Spinal cord (tissue), 10 donors: ENCODE results near the gene COL8A2. TPM values are rescaled to one million over a fixed set of nuclear protein-coding genes. Genes with fewer than 3 reads are reported as not detected.

Source experiments
- DNase-seq, 6 donors: peaks; one replicate each; pipeline versions ENCODE4 v3.0.0 to v3.0.0-alpha.2; 2013 to 2015; ENCODE audit warnings: low spot score in 6 of 6, low read depth in 4 of 6
- H3K27ac ChIP-seq: one replicate; pipeline ENCODE4 v1.5.1; 2013; ENCODE audit warnings: low read depth, low read length, control low read depth
- H3K27me3 ChIP-seq: one replicate; pipeline ENCODE4 v1.6.1; 2013; ENCODE audit warnings: low read length; ENCODE audit not compliant: control insufficient read depth, insufficient read depth
- H3K36me3 ChIP-seq: one replicate; pipeline ENCODE4 v1.6.1; 2013; ENCODE audit warnings: low read length; ENCODE audit not compliant: control insufficient read depth, insufficient read depth
- H3K4me1 ChIP-seq: one replicate; pipeline ENCODE4 v1.6.1; 2013; ENCODE audit warnings: low read length; ENCODE audit not compliant: control insufficient read depth, insufficient read depth
- H3K4me3 ChIP-seq: one replicate; pipeline ENCODE4 v1.5.1; 2013; ENCODE audit warnings: low read depth, low read length, control low read depth
- H3K9me3 ChIP-seq: one replicate; pipeline ENCODE4 v1.6.1; 2013; ENCODE audit warnings: low read length; ENCODE audit not compliant: control insufficient read depth, insufficient read depth
- WGBS: methylation state at CpG from one replicate; pipeline ENCODE4 v1.1.5; 2013; ENCODE audit warnings: missing lambda C conversion rate; ENCODE audit not compliant: insufficient coverage; 5-methylcytosine and 5-hydroxymethylcytosine counted together
- polyA plus RNA-seq, 2 donors: library from polyadenylated mRNA; unstranded; fragments of 120-200 nt; gene quantifications; one replicate each; pipeline ENCODE4 v1.2.1, GENCODE V29; 2013; ENCODE audit not compliant: insufficient read length in 2 of 2
- total RNA-seq, 2 donors: library from RNA; depleted of rRNA in 1 of 2; stranded (reverse); fragments of 120-200 nt in 1 of 2; fragments of >200 nt in 1 of 2; gene quantifications; one replicate each; pipeline versions ENCODE4 v1.2.3 to v1.2.4, GENCODE V29; 2013 to 2014
- donor health status: healthy.

COL8A2 gene
- total and polyA plus RNA-seq, 4 donors, result 3.2 to 32.6 (median 11.5) TPM

DNA sequence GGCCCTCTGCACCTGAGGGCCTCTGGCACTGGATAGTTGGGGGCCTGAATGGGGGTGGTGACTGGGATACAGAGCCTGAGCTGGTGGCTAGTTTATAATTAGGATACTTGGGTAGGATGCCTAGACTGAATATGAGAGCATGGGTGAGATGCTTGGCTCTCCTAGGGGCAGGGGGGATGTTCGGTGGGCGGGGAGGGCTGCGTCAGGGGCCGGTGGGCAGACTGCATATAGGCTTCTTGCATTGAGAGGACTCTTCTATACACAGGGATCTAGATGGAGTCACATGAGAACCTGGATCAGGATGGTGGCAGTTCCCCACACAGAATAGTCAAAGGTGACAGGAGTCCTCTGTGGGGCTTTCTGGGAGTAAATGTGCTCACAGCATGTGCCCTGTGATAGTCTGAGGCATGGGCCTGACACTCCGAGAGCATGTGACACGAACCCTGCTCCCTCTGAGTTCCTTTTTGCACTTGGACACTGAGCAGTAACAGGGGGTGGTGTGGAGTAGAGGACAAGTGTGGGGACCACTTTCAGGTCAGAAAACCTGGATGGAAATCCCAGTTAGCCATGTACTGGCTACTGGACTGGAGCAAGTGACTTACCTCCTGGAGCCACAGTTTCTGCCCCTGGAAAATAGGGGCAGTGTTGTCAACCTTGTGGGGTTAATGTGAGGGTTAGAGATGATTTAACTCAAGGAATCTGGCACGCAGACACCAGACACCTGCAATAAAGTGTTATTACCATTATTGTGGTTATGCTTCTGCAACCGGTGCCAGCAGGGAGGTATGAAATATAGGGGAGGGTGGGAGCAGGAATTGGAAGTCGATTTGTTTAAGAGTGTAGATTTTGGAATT is 33.2 kb upstream of the COL8A2 start:
- H3K4me3 ChIP-seq, result peak overlapping the region; percentile 91
- H3K36me3 ChIP-seq, result peaks cover 29% of the 10 kb centered on the region
- H3K4me1 ChIP-seq, result peaks cover 57% of the 10 kb centered on the region
- no peaks in the 10 kb centered on the region for H3K27me3 ChIP-seq
- DNase-seq, result no peak
- no peaks in the 10 kb centered on the region for H3K9me3 ChIP-seq
- 40% methylated on average over 6 of the region's 9 CpGs for WGBS
- H3K27ac ChIP-seq, result peak overlapping the region; percentile 96

DNA sequence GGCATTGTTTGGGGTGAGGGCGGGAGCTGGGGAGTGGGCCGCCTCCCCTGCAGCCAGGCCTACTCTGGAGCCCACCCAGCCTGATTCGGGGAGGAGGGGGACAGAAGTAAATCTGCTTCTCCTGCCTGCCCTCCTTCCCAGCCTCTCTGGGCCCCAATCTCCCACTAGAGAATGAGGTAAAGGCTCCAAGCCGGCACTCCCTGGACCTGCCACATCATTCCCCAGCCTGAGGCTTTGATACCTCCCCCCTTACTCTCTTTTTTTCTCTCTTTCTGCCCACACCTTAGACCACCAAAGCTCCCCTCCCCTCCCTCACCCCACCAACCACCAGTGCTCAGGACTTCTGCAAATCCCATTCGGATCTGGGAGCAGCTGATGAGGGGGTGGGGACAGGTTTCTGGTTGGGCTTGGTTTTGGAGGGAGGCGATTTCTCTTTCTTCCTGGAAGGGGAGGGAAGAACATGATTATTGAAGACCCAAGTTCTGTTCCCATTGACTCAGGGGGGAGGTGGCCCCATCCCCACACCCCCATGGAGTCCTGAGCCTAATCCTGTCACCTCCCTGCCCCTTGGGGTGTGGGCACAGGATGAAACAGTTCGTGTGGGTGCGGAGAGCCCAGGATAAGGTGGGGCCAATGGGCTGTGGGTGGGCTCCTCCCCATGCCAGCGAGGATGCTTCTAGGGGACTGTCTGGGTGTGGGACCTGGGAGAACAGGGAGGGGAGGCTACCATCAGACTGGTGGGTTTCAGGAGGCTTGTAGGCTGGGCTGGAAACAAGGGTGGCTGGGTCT is 32.3 kb upstream of the COL8A2 start:
- Histone ChIP-seq H3K27me3 (no peaks in the 10 kb centered on the region), H3K4me3 (peak overlapping the region; percentile 91), H3K4me1 (peaks cover 57% of the 10 kb centered on the region), H3K9me3 (no peaks in the 10 kb centered on the region), H3K36me3 (peaks cover 27% of the 10 kb centered on the region), H3K27ac (peak overlapping the region; percentile 96)
- DNase-seq, result peak in 1 of 6 donors; percentile 68
- WGBS, result 3% methylated on average over 7 of the region's 9 CpGs

DNA sequence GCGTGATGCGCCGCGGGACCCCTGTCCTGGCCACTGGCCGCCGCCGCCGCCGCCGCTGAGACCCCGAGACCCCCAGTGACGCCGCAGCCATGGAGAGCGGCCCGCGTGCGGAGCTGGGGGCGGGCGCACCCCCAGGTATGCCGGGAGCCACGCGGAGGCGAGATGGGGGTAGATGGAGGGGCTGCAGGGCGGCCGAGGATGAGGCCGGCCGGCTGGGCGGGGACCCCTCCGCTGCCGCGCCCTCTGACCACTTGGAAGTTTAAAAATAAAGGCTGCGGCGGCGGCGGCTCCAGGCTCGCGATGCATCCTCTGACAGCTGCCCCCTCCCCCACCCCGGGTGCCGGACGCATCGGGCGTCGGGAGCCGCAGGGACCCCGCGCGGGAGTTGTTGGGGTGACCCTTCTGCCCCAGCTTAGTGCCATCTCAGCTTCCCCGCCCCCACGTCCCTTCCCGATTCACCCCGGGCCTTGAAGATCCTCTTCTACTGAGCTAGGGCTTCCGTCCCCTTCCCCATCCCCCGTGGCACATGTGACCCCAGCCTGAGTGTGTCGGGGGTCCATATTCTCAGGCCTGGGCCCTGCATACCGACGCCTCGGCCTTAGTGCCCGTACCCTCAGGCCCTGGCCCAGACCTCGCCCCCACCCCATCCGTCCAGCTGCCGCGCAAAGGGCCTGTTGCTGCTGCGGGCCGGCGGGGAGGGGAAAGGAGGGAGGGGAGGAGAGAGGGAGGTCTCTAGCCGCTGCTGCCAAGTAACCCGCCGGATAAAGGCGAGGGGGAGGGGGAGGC is 31.5 kb upstream of the COL8A2 start:
- Histone ChIP-seq H3K27me3 (no peaks in the 10 kb centered on the region), H3K36me3 (peaks cover 20% of the 10 kb centered on the region), H3K4me1 (peaks cover 55% of the 10 kb centered on the region), H3K9me3 (no peaks in the 10 kb centered on the region), H3K4me3 (peak overlapping the region; percentile 91), H3K27ac (peak overlapping the region; percentile 96)
- WGBS, result under 1% methylated on average over 47 of the region's 69 CpGs
- DNase-seq, result peak in 3 of 6 donors; percentile 76 to 94 (median 92)

DNA sequence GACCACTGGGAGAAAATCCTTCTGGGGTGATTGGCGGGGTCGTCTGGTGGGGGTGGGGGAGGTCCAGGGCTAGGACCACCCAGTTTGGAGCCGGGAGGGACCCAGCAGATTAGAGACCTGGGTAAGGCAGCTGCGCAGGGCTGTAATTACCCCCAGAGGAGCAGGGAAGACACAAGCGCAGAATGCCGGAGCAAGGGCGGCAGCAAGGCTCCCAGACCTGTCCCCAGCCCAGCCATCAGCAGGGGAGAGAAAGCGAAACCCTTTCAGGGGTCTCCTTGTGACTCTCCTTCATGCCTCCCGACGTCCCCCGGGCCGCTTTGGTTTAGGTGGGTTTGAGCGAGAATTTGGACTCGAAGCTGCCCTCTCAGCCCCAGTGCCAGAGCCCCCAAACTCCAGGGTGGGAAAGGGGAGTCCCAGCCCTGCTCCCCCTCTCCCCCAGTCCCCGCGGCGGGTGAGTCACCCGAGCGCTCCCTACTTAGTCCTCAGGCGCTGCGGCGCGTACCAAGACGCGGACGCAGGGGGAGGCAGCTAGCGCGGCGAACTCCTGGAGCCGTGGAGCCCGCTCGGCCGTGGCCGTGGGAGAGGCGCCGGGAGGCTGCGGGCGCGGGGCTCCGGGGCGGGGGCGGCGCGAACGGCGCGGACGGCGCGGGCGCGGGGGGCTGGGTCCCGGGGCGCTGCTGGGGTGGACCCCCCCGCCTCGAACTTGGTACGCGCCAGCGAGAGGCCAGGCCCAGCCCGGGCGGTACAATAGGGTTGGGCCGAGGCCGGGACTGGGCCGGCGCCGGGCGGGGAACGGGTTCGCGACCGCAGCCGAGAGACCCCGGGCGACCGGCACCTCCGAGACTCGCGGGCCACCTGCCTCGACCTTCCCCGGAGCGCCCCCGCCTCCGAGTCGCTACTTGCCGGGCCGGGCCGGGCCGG is 30.6 kb upstream of the COL8A2 start, which contains the start of gene MAP7D1:
TSS of gene MAP7D1 (plus strand) at position 753 of the 921 bp plus-strand sequence. CDS start 258 bp downstream, outside the sequence.
- Histone ChIP-seq H3K4me1 (peaks cover 55% of the 10 kb centered on the region), H3K36me3 (peaks cover 13% of the 10 kb centered on the region), H3K9me3 (no peaks in the 10 kb centered on the region), H3K27ac (peak within 1 kb of the TSS; percentile 98), H3K4me3 (peak within 1 kb of the TSS; percentile 91), H3K27me3 (no peaks in the 10 kb centered on the region)
- peak in 2 of 6 donors; percentile 90 to 93 for DNase-seq
- under 1% methylated on average over 81 of the region's 88 CpGs for WGBS

DNA sequence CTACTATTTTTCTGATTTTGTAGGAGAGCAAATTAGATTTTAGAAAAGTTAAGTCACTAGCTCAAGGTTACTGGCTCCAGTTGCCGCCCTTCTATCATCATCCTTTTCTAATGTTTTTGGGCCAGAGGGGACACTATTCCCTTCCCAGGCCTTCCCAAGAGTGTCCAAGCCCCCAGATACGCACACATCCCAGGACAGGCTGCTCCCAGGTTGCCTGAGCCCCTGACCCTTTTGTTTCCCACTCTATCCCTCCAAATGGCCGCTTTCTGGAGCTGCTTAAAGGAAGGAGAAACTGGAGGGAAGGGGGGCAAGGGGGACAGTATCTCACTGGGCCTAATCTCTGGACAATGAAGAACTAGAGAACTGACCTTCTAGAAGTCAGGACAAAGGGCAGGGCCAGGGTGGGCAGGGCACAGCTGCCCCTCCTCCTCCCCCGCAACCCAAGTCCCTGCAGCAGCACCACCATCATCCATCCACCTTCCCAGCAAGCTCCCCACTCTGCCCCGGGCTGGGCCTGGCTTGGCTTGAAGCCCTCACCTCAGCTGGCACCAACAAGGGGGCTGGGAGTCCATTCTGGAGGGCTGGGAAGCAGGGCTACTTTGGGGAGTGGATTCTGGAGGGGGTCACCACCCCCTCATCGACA is 29.9 kb upstream of the COL8A2 start:
- Histone ChIP-seq H3K27ac (peak overlapping the region; percentile 98), H3K4me1 (peaks cover 55% of the 10 kb centered on the region), H3K4me3 (peak overlapping the region; percentile 67), H3K36me3 (peaks cover 9% of the 10 kb centered on the region), H3K9me3 (no peaks in the 10 kb centered on the region), H3K27me3 (no peaks in the 10 kb centered on the region)
- WGBS, result 100% methylated on average over 1 of the region's 6 CpGs
- peak in 2 of 6 donors; percentile 49 to 60 for DNase-seq

DNA sequence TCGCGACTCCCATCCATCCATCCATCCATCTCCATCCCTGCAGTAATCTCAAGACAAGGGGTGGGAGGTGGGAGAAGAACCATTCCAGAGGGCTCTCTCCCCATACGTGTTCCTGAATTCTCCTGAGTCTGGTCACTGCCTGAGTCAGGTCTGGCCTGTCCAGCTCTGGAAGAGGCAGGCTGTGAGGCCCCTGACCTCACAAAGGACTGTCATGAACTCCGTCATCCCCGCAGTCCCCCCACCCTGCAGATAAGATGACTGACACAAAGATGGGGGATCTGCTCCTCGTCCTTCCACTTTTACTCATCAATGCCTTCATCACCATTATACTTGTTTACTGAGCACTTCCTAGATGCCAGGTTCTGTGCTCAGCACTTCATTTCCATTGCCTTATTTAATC is 29.3 kb upstream of the COL8A2 start:
- peaks cover 53% of the 10 kb centered on the region for H3K4me1 ChIP-seq
- H3K27ac ChIP-seq, result peak overlapping the region; percentile 98
- 87% methylated on average over 3 of the region's 6 CpGs for WGBS
- no peaks in the 10 kb centered on the region for H3K9me3 ChIP-seq
- H3K27me3 ChIP-seq, result no peaks in the 10 kb centered on the region
- DNase-seq, result no peak
- H3K36me3 ChIP-seq, result peaks cover 3% of the 10 kb centered on the region
- no peak overlapping the region for H3K4me3 ChIP-seq

GRCh38 chr1:36153476-36153875 is 28.5 kb upstream of the COL8A2 start:
- no peaks in the 10 kb centered on the region for H3K9me3 ChIP-seq
- H3K4me1 ChIP-seq, result peaks cover 50% of the 10 kb centered on the region
- no peaks in the 10 kb centered on the region for H3K27me3 ChIP-seq
- H3K27ac ChIP-seq, result no peak overlapping the region
- 97% methylated on average over 6 of the region's 6 CpGs for WGBS
- DNase-seq, result no peak
- peaks cover 2% of the 10 kb centered on the region for H3K36me3 ChIP-seq
- H3K4me3 ChIP-seq, result no peak overlapping the region

DNA sequence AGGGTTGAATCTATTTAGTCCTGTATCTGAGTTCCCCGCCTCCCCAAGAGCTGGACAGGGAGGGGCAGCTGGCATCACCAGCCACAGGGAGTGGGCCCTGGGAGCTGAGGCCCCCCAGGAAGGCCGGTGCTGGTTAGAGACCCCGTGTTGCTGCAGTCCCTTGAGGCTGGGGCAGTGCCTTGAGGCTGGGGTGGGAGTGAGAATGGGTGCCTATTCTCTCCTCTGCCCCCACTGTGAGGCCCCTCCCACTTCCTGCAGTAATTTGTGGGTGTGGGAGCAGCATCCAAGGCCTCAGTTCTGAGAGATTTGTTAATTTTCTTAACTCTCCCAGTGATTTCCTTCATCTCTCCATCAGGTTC is 26.8 kb upstream of the COL8A2 start:
- WGBS, result 53% methylated on average over 3 of the region's 3 CpGs
- Histone ChIP-seq H3K27me3 (no peaks in the 10 kb centered on the region), H3K4me1 (peaks cover 46% of the 10 kb centered on the region), H3K9me3 (no peaks in the 10 kb centered on the region), H3K27ac (peak overlapping the region; percentile 86), H3K36me3 (no peaks in the 10 kb centered on the region), H3K4me3 (no peak overlapping the region)
- DNase-seq, result no peak
